ENCODE data around the gene TSPAN13. TPM values are rescaled to one million over a fixed set of nuclear protein-coding genes. Genes with fewer than 3 reads are reported as not detected.
A peak's percentile ranks its signal among the peaks of the same experiment; 100 is the strongest.

Gene TSPAN13
- total RNA-seq, 1 experiment from 2014 or later = 32.7 TPM

DNA sequence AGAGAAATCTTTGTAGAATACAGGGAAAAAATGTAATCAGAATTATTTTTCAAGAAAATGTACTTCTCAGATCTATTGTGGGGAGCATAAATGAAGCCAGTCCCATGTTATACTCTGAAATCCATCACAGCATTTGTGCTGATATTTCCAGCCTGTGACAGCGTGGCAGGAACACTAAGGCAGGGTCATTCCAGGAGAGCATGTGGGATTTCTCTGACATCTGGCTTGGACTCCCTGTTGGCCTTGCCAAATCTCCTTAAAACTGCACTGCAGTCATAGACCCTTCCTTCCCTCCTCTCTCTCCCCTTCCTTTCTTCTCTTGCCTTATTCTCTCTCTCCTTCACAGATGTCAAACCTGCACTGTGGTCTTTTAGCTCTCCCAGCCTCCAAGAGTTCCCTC is 6.5 kb upstream of the TSPAN13 start:
- POLR2A ChIA-PET = no interaction called here
- Mint-ChIP-seq H3K36me3 (no peaks in the 10 kb centered on the region), H3K4me1 (peaks cover 16% of the 10 kb centered on the region), H3K27me3 (ENCODE audit: low read depth) (no peaks in the 10 kb centered on the region), H3K9me3 (no peaks in the 10 kb centered on the region), H3K4me3 (no peak overlapping the region), H3K27ac (no peak overlapping the region)
- TF ChIP-seq, protein P1, sequence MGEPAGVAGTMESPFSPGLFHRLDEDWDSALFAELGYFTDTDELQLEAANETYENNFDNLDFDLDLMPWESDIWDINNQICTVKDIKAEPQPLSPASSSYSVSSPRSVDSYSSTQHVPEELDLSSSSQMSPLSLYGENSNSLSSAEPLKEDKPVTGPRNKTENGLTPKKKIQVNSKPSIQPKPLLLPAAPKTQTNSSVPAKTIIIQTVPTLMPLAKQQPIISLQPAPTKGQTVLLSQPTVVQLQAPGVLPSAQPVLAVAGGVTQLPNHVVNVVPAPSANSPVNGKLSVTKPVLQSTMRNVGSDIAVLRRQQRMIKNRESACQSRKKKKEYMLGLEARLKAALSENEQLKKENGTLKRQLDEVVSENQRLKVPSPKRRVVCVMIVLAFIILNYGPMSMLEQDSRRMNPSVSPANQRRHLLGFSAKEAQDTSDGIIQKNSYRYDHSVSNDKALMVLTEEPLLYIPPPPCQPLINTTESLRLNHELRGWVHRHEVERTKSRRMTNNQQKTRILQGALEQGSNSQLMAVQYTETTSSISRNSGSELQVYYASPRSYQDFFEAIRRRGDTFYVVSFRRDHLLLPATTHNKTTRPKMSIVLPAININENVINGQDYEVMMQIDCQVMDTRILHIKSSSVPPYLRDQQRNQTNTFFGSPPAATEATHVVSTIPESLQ (CRISPR knock-in tag; IDR thresholded peaks at IDR 0.05) = no peak
- no peak for TF ChIP-seq PRRX2 (CRISPR knock-in tag; IDR thresholded peaks at IDR 0.05)
- no peak for TF ChIP-seq NR2C2 (CRISPR knock-in tag; IDR thresholded peaks at IDR 0.05)
- no peak for TF ChIP-seq TEAD1 (CRISPR knock-in tag; IDR thresholded peaks at IDR 0.05)
- TF ChIP-seq MYBL2 (CRISPR knock-in tag; IDR thresholded peaks at IDR 0.05) = no peak
- no peak for TF ChIP-seq JAZF1 (CRISPR knock-in tag; IDR thresholded peaks at IDR 0.05)
- TF ChIP-seq, protein P2, sequence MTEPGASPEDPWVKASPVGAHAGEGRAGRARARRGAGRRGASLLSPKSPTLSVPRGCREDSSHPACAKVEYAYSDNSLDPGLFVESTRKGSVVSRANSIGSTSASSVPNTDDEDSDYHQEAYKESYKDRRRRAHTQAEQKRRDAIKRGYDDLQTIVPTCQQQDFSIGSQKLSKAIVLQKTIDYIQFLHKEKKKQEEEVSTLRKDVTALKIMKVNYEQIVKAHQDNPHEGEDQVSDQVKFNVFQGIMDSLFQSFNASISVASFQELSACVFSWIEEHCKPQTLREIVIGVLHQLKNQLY (CRISPR knock-in tag; IDR thresholded peaks at IDR 0.05) = no peak
- TF ChIP-seq SOX15 (CRISPR knock-in tag; IDR thresholded peaks at IDR 0.05) = no peak
- no peak for TF ChIP-seq NFATC4 (CRISPR knock-in tag; IDR thresholded peaks at IDR 0.05)
- no peak for ATAC-seq
- CTCF ChIA-PET = no interaction called here
- no peak for DNase-seq (ENCODE audit: low spot score)

DNA sequence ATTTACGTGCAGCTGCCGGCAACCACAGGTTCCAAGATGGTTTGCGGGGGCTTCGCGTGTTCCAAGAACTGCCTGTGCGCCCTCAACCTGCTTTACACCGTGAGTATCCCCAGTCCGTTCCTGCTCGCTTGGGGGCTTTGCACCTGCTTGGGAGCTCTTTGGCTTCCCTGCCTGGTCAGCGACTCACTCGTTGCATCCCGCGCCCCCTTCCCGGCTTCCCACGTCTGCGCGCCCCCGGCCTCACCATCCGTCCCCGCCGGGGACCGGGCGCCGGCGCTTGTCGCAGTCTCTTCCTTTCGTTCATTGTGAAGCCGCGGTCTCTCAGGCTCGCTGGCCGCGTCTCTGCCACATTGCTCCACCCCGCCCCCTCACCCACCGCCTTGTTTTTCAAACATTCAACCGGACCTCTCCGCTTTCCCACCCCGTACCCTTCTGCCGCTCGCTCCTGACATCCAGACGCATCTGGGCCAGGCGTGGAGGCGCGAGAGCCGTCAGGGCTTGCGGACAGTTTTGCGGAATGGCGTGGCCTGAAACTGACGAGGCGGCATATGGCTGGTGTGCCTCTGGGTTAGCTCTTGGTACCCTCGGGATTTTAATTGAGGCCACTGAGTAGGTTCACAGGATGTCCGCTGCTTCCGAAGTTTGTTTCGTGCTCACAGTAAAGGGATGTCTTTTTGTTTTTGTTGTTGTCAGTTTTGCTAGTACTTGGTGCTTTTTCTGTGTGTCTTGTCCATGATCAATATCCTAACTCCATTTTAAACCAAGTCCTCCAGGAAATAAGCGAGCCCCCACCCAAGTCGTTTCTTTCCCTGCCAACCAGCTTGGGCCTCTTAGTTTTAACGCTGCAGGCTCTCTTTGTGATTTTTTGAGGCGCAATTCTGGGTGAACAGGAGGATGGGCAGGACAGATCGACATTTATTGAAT is 639 bp downstream of the TSPAN13 start:
- Mint-ChIP-seq H3K27ac (peak overlapping the region; percentile 55), H3K36me3 (no peaks in the 10 kb centered on the region), H3K4me3 (peak overlapping the region; percentile 87), H3K9me3 (no peaks in the 10 kb centered on the region), H3K27me3 (ENCODE audit: low read depth) (0 out of 2 replicates have a peak, but pooled peaks cover 8% of the 10 kb centered on the region), H3K4me1 (peaks cover 35% of the 10 kb centered on the region)
- ChIA-PET CTCF (interaction anchor here (1.8 kb wide), 1 partner anchor 59 kb away, joined by 9 read pairs; no protein-coding TSS in a partner anchor), POLR2A (no interaction called here)
- TF ChIP-seq, protein P3, sequence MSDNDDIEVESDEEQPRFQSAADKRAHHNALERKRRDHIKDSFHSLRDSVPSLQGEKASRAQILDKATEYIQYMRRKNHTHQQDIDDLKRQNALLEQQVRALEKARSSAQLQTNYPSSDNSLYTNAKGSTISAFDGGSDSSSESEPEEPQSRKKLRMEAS (CRISPR knock-in tag; IDR thresholded peaks at IDR 0.05) = peak; percentile 54; the same call in 1 of the 2 replicates
- TF ChIP-seq, protein P4, sequence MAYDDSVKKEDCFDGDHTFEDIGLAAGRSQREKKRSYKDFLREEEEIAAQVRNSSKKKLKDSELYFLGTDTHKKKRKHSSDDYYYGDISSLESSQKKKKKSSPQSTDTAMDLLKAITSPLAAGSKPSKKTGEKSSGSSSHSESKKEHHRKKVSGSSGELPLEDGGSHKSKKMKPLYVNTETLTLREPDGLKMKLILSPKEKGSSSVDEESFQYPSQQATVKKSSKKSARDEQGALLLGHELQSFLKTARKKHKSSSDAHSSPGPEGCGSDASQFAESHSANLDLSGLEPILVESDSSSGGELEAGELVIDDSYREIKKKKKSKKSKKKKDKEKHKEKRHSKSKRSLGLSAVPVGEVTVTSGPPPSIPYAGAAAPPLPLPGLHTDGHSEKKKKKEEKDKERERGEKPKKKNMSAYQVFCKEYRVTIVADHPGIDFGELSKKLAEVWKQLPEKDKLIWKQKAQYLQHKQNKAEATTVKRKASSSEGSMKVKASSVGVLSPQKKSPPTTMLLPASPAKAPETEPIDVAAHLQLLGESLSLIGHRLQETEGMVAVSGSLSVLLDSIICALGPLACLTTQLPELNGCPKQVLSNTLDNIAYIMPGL (CRISPR knock-in tag; IDR thresholded peaks at IDR 0.05) = no peak
- ATAC-seq (peak; percentile 36), DNase-seq (ENCODE audit: low spot score) (peak; percentile 75)

DNA sequence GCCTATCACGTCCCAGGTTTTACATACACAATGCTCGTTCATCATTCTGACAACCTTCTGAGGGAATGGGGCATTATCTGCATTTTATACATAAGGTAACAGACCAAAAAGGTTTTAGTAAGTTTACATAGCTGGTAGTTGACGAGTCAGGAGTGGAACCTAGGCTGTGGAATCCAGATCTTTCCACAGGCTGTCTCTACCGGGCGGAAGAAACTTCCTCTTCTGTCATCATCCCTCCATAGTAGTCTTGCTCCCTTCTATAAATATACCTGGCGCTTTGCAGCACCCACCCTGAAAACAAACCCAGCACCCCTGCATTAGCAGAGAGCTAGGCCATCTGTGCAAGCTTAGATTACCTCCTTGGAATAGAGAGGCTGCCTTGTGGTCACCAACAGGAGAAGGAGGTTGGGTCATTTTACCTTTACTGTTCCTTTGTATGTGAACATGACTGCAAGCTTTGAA is 1.3 kb downstream of the TSPAN13 start:
- Mint-ChIP-seq H3K36me3 (no peaks in the 10 kb centered on the region), H3K4me1 (peaks cover 36% of the 10 kb centered on the region), H3K9me3 (no peaks in the 10 kb centered on the region), H3K27ac (peak overlapping the region; percentile 55; the same call in 1 of the 2 replicates), H3K27me3 (ENCODE audit: low read depth) (0 out of 2 replicates have a peak, but pooled peaks cover 8% of the 10 kb centered on the region), H3K4me3 (peak overlapping the region; percentile 87)
- no peak for ATAC-seq
- POLR2A ChIA-PET = no interaction called here
- DNase-seq (ENCODE audit: low spot score) = no peak
- CTCF ChIA-PET = interaction anchor here (1.8 kb wide), 1 partner anchor 60 kb away, joined by 9 read pairs; no protein-coding TSS in a partner anchor
- TF ChIP-seq SMAD3 (CRISPR knock-in tag; IDR thresholded peaks at IDR 0.05; ENCODE audit: borderline replicate concordance) (no peak), NR3C1 (CRISPR knock-in tag; conservative IDR thresholded peaks at IDR 0.05; ENCODE audit: low read depth) (no peak), ZBTB21 (CRISPR knock-in tag; IDR thresholded peaks at IDR 0.05; ENCODE audit: borderline replicate concordance) (no peak), ZNF219 (CRISPR knock-in tag; IDR thresholded peaks at IDR 0.05; ENCODE audit: borderline replicate concordance) (no peak), NFYB (CRISPR knock-in tag; conservative IDR thresholded peaks at IDR 0.05; ENCODE audit: low read depth) (no peak), HMGA2 (CRISPR knock-in tag; IDR thresholded peaks at IDR 0.05) (no peak), GABPB1 (CRISPR knock-in tag; IDR thresholded peaks at IDR 0.05) (no peak)
- TF ChIP-seq, protein P5, sequence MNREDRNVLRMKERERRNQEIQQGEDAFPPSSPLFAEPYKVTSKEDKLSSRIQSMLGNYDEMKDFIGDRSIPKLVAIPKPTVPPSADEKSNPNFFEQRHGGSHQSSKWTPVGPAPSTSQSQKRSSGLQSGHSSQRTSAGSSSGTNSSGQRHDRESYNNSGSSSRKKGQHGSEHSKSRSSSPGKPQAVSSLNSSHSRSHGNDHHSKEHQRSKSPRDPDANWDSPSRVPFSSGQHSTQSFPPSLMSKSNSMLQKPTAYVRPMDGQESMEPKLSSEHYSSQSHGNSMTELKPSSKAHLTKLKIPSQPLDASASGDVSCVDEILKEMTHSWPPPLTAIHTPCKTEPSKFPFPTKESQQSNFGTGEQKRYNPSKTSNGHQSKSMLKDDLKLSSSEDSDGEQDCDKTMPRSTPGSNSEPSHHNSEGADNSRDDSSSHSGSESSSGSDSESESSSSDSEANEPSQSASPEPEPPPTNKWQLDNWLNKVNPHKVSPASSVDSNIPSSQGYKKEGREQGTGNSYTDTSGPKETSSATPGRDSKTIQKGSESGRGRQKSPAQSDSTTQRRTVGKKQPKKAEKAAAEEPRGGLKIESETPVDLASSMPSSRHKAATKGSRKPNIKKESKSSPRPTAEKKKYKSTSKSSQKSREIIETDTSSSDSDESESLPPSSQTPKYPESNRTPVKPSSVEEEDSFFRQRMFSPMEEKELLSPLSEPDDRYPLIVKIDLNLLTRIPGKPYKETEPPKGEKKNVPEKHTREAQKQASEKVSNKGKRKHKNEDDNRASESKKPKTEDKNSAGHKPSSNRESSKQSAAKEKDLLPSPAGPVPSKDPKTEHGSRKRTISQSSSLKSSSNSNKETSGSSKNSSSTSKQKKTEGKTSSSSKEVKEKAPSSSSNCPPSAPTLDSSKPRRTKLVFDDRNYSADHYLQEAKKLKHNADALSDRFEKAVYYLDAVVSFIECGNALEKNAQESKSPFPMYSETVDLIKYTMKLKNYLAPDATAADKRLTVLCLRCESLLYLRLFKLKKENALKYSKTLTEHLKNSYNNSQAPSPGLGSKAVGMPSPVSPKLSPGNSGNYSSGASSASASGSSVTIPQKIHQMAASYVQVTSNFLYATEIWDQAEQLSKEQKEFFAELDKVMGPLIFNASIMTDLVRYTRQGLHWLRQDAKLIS (CRISPR knock-in tag; IDR thresholded peaks at IDR 0.05; ENCODE audit: borderline replicate concordance) = no peak
- TF ChIP-seq, protein P6, sequence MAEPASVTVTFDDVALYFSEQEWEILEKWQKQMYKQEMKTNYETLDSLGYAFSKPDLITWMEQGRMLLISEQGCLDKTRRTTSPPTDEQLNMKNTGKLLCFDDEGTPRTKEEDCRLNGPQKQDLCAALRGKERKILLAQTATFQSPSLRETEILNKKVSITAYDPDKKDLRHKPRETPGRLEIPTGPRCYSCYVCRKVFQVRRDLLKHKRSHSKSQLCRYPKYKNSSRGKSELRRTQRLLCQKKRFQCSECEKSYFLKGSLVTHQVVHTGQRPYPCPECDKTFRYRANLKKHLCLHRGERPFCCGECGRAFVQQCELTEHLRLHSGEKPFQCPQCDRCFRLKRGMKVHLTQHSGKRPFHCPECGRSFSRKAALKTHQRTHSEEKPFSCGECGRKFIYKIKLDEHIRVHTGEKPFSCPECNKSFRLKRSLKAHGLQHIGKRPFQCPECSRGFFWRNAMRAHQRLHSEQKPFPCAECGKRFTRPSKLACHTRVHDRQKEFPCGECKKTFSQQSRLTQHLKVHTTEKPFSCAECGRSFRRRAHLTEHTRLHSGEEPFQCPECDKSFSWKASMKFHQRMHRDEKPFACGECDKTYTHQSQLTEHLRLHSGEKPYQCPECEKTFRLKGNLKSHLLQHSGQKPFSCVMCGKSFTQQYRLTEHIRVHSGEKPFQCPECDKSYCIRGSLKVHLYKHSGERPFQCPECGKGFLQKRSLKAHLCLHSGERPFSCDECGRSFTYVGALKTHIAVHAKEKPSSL (CRISPR knock-in tag; conservative IDR thresholded peaks at IDR 0.05) = no peak
- TF ChIP-seq, protein P3 (CRISPR knock-in tag; IDR thresholded peaks at IDR 0.05) = no peak

Data from WTC11 (cell line).